Choroid plexus epithelial cell (primary cell): Measurements from ENCODE around the gene LYRM4.

Experiments used
- DNase-seq: peaks from one replicate; pipeline ENCODE4 v3.0.0-alpha.2; 2010; ENCODE audit warnings: low read depth
- H3K4me3 ChIP-seq: 2 replicates; pipeline ENCODE4 v1.5.1; 2011; ENCODE audit warnings: low read depth, mild to moderate bottlenecking, control low read depth, low read length, moderate library complexity
- TF ChIP-seq, protein P1 (sequence below): conservative IDR thresholded peaks from 2 replicates; pipeline ENCODE4 v1.5.1; 2011; ENCODE audit warnings: low read depth, mild to moderate bottlenecking, control low read depth, inconsistent platforms, low read length, moderate library complexity

Gene LYRM4

DNA sequence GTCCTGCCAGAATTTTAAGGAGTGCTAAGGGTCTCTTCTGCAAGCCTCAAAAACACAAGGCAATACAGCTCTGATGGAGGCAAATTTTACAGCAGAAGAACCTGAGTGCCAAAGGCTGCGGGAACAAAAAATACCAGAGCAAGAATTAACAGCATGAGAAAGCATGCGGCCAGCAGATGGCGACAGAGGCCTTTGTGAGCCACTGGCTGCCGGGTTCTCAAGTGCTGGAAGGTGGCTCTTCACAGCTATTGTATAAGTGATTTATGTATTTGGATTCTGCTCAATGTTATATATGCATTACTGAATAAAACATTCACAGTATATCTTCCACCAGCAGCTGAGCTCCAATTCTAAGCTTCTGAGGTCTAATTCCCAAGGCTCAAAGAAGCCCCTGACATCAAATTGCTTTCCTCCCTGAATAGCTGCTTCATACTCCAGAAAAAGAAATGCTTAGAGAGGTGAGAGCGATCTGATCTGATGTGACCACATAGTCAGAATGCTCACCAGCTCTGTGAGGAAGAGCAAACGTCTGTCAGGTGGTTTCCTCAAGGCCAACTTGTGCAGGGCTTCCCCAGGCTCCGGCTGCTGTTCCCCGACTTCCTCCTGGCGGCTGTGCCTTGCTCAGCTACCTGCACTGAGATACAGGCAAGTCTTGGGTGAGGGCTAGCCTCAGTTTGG is 117.0 kb downstream of the LYRM4 start:
- peak; percentile 91 for DNase-seq
- TF ChIP-seq, protein P1, sequence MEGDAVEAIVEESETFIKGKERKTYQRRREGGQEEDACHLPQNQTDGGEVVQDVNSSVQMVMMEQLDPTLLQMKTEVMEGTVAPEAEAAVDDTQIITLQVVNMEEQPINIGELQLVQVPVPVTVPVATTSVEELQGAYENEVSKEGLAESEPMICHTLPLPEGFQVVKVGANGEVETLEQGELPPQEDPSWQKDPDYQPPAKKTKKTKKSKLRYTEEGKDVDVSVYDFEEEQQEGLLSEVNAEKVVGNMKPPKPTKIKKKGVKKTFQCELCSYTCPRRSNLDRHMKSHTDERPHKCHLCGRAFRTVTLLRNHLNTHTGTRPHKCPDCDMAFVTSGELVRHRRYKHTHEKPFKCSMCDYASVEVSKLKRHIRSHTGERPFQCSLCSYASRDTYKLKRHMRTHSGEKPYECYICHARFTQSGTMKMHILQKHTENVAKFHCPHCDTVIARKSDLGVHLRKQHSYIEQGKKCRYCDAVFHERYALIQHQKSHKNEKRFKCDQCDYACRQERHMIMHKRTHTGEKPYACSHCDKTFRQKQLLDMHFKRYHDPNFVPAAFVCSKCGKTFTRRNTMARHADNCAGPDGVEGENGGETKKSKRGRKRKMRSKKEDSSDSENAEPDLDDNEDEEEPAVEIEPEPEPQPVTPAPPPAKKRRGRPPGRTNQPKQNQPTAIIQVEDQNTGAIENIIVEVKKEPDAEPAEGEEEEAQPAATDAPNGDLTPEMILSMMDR: peak; percentile 95
- H3K4me3 ChIP-seq: no peak overlapping the region

- H3K4me3 ChIP-seq: no peak overlapping the region
- TF ChIP-seq, protein P1: no peak
- no peak for DNase-seq
Measured at GRCh38 chr6:5142915-5143314, 117.8 kb downstream of the LYRM4 start.

DNA sequence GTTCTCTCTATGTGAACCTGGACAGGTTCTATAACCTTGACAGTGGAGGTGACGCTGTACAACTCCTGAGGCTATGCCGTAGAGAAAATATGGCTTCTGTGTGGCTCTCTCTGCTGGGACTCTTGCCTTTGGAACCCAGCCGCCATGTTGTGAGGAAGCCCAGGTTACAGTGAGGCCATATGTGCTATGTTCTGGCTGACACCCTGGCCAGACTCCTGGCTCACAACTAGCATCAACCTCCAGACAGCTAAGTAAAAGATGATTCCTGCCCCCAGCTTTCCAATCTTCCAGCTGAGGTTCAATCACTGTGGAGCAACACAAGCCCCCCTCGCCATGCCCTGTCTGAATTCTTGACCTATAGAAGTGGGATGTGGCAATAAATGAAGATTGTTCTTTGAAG is 118.6 kb downstream of the LYRM4 start:
- no peak overlapping the region for H3K4me3 ChIP-seq
- TF ChIP-seq, protein P1: no peak
- DNase-seq: no peak

- no peak for DNase-seq
- TF ChIP-seq, protein P1: no peak
- H3K4me3 ChIP-seq: no peak overlapping the region
Measured at GRCh38 chr6:5141046-5141445, 119.7 kb downstream of the LYRM4 start.

GRCh38 chr6:5139828-5140771 is 120.7 kb downstream of the LYRM4 start:
- no peak for DNase-seq
- H3K4me3 ChIP-seq: no peak overlapping the region
- TF ChIP-seq, protein P1: no peak

- DNase-seq: no peak
- H3K4me3 ChIP-seq: no peak overlapping the region
- TF ChIP-seq, protein P1: no peak
Measured at GRCh38 chr6:5138995-5139827, 121.5 kb downstream of the LYRM4 start.
